ENCODE measurements around the gene FERMT2.

- TF ChIP-seq POLR2A (IDR thresholded peaks at IDR 0.05) (no peak), CTCF (IDR thresholded peaks at IDR 0.05) (no peak)
Observed at GRCh38 chr14:52876311-52876710, 74.5 kb downstream of the FERMT2 start.
